ENCODE data around the gene HOXD13. TPM values are rescaled to one million over a fixed set of nuclear protein-coding genes. Genes with fewer than 3 reads are reported as not detected.

The HOXD13 gene
- total and polyA plus RNA-seq, 2 of the 8 experiments (the other 6 are each of a cell fraction or from before 2014, with no cell fraction given) = not detected

DNA sequence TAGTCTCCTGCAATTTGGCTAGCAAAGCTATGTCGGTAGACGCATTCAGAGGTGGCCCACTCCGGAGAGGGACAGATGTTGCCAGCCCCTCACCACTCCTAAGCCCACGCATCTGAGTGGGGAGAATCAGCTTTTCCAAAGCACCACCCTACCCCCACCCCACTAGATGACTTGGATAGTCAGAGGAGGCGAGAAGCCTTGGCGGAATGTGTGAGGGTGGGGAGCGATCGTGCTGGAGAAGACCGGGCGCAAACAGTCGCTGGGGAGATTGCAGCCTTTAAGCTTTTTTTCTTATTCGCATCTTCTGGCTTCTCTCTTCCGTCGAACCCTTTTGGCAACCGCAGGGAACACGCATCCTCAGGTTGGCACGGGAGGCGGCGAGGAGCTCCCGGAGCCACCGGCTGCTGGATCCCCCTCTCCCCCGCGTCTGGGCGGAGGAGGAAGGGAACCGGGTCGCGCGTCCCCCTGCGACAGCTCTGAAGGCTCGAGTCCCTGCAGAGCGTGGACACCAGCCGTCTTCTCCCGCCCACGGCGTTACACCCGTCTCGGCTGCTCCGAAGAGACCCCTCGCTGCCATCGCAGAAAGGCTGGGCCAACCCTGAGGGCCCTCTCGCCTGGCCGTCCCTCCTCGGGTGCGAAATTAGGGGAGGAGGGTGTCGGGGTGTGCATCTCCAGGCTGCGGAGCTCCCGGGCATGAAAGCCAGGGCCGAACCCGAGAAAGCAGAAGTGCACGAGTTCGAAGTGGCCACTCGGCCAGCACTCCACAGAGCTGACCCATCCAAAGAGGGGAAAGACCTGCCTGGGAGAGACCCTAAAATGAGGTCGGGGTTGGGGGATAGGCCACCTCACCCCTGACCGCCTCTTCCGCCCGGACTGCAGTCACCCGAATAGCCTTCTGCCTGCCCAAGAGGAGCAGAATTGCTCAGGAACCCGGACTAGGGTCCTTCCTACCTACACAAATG, 20.9 kb upstream of the HOXD13 start:
- Histone ChIP-seq H4K8ac (ENCODE audit: extremely low read depth, insufficient read depth, low read length) (peak overlapping the region; percentile 45), H3K4ac (replicated peaks; ENCODE audit: insufficient read length, low read depth, low read length) (no peak overlapping the region), H2BK20ac (ENCODE audit: low read length) (no peak overlapping the region), H3K18ac (ENCODE audit: extremely low read depth, low read length) (no peak overlapping the region; the same call in 1 of the 2 replicates), H3K79me2 (ENCODE audit: control insufficient read depth in 1 of 2, insufficient read depth in 2 of 2, low read length in 2 of 2) (no peaks in the 10 kb centered on the region), H3K9me3 (ENCODE audit: insufficient read depth in 2 of 2, low read depth in 1 of 2, low read length in 1 of 2) (no peaks in the 10 kb centered on the region), H3K56ac (replicated peaks; ENCODE audit: insufficient read length, low read depth, low read length) (no peak overlapping the region), H2BK12ac (ENCODE audit: low read depth, low read length) (peak overlapping the region; percentile 50; the same call in 1 of the 2 replicates), H3K23me2 (ENCODE audit: low read depth, low read length) (no peaks in the 10 kb centered on the region; the same call in 1 of the 2 replicates), H4K5ac (ENCODE audit: insufficient read length, low read depth, low read length) (no peak overlapping the region), H3K27me3 (replicated peaks in 1 of 4; ENCODE audit: control insufficient read depth in 3 of 4, extremely low read depth in 1 of 4, insufficient read depth in 3 of 4, low read length in 3 of 4) (peaks cover 100% of the 10 kb centered on the region in 4 experiments), H2AK5ac (ENCODE audit: low read depth, low read length) (no peak overlapping the region), H3K23ac (ENCODE audit: insufficient read length) (no peak overlapping the region), H2BK120ac (replicated peaks; ENCODE audit: low read depth, low read length) (no peak overlapping the region), H2AFZ (ENCODE audit: low read length) (no peak overlapping the region; the same call in 1 of the 2 replicates), H4K91ac (replicated peaks; ENCODE audit: insufficient read length, low read length) (no peak overlapping the region), H2BK15ac (ENCODE audit: low read length) (no peak overlapping the region), H3K4me2 (ENCODE audit: insufficient read depth in 1 of 2, low read depth in 2 of 2, low read length in 2 of 2) (peak overlapping the region; percentile 7 to 39; a peak in 3 of 4 replicates), H3K4me1 (replicated peaks in 1 of 4; ENCODE audit: control insufficient read depth in 3 of 4, insufficient read depth in 4 of 4, low read length in 3 of 4) (peaks cover 3 to 19% (median 11%) of the 10 kb centered on the region in 4 experiments; a peak in 5 of 7 replicates), H3K27ac (ENCODE audit: low read depth, low read length) (no peak overlapping the region), H3K36me3 (ENCODE audit: control insufficient read depth in 2 of 4, insufficient read depth in 4 of 4, low read length in 3 of 4) (peaks cover 0 to 4% (median 0%) of the 10 kb centered on the region in 4 experiments; a peak in 1 of 8 replicates), H3K14ac (ENCODE audit: insufficient read length) (no peak overlapping the region), H2BK5ac (ENCODE audit: low read depth, low read length) (no peak overlapping the region), H3K4me3 (ENCODE audit: extremely low read depth in 1 of 4, insufficient read depth in 2 of 4, low read depth in 3 of 4, low read length in 4 of 4) (peak overlapping the region in 1 of 4 experiments; percentile 25; a peak in 1 of 8 replicates), H3K9ac (replicated peaks in 1 of 4; ENCODE audit: extremely low read depth in 1 of 4, low read depth in 3 of 4, low read length in 3 of 4) (no peak overlapping the region), H3K79me1 (ENCODE audit: low read depth, low read length) (no peaks in the 10 kb centered on the region), H4K20me1 (replicated peaks in 1 of 2; ENCODE audit: control insufficient read depth in 1 of 2, insufficient read depth in 2 of 2, low read length in 2 of 2) (peaks cover 16 to 17% of the 10 kb centered on the region in 2 experiments)
- TF ChIP-seq CBX8 (IDR thresholded peaks at IDR 0.05; ENCODE audit: borderline replicate concordance, low read depth, low read length) = peak; percentile 78; the same call in 1 of the 2 replicates
- TF ChIP-seq SP2 (IDR thresholded peaks at IDR 0.05; ENCODE audit: low read length) = no peak
- TF ChIP-seq RNF2 (IDR thresholded peaks at IDR 0.05; ENCODE audit: borderline replicate concordance, low read depth, low read length, missing control alignments, poor library complexity, severe bottlenecking) = peak; percentile 73
- TF ChIP-seq EZH2 (IDR thresholded peaks at IDR 0.05; ENCODE audit: low read depth, low read length, severe bottlenecking) = peak; percentile 93
- no peak for TF ChIP-seq TEAD4 (IDR thresholded peaks at IDR 0.05; ENCODE audit: low read depth, low read length)
- TF ChIP-seq SUZ12 (IDR thresholded peaks at IDR 0.05; ENCODE audit: low read length) = peak; percentile 98
- no peak for TF ChIP-seq HDAC2 (IDR thresholded peaks at IDR 0.05; ENCODE audit: borderline replicate concordance in 1 of 2, low read depth in 2 of 2, low read length in 2 of 2)
- no peak for TF ChIP-seq SIX5 (IDR thresholded peaks at IDR 0.05; ENCODE audit: low read depth, low read length)
- 15% methylated on average over 48 of the region's 58 CpGs; no CpG with 5 or more reads in 1 of the 2 experiments for WGBS, 2 experiments (ENCODE audit: extremely low coverage in 1 of 2, insufficient coverage in 1 of 2, insufficient read length in 1 of 2, insufficient replicate concordance in 2 of 2, low coverage in 1 of 2, low lambda C conversion rate in 2 of 2, missing lambda C conversion rate in 1 of 2)
- FAIRE-seq (no peak), DNase-seq (ENCODE audit: low read depth in 1 of 2, low spot score in 2 of 2) (peak in 1 of 2 experiments; percentile 54)
- POLR2A ChIA-PET (ENCODE audit: partially characterized antibody) = no interaction called here
- CTCF ChIA-PET (ENCODE audit: partially characterized antibody) = interaction anchor here (0.8 to 1.8 kb wide), 11 partner anchors 8 to 704 kb away, joined by 3 to 17 read pairs (median 4); no protein-coding TSS in a partner anchor

Data from H1 (cell line).